NCI-H2196 (cell line): ENCODE results near the gene ARHGAP23.

Experiments used
- DNase-seq: peaks from one replicate; lab custom pipeline; 2025; ENCODE audit not compliant: unreplicated experiment; lab: John Stamatoyannopoulos, UW

Gene ARHGAP23, protein sequence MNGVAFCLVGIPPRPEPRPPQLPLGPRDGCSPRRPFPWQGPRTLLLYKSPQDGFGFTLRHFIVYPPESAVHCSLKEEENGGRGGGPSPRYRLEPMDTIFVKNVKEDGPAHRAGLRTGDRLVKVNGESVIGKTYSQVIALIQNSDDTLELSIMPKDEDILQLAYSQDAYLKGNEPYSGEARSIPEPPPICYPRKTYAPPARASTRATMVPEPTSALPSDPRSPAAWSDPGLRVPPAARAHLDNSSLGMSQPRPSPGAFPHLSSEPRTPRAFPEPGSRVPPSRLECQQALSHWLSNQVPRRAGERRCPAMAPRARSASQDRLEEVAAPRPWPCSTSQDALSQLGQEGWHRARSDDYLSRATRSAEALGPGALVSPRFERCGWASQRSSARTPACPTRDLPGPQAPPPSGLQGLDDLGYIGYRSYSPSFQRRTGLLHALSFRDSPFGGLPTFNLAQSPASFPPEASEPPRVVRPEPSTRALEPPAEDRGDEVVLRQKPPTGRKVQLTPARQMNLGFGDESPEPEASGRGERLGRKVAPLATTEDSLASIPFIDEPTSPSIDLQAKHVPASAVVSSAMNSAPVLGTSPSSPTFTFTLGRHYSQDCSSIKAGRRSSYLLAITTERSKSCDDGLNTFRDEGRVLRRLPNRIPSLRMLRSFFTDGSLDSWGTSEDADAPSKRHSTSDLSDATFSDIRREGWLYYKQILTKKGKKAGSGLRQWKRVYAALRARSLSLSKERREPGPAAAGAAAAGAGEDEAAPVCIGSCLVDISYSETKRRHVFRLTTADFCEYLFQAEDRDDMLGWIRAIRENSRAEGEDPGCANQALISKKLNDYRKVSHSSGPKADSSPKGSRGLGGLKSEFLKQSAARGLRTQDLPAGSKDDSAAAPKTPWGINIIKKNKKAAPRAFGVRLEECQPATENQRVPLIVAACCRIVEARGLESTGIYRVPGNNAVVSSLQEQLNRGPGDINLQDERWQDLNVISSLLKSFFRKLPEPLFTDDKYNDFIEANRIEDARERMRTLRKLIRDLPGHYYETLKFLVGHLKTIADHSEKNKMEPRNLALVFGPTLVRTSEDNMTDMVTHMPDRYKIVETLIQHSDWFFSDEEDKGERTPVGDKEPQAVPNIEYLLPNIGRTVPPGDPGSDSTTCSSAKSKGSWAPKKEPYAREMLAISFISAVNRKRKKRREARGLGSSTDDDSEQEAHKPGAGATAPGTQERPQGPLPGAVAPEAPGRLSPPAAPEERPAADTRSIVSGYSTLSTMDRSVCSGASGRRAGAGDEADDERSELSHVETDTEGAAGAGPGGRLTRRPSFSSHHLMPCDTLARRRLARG (N-terminal part only)

DNA sequence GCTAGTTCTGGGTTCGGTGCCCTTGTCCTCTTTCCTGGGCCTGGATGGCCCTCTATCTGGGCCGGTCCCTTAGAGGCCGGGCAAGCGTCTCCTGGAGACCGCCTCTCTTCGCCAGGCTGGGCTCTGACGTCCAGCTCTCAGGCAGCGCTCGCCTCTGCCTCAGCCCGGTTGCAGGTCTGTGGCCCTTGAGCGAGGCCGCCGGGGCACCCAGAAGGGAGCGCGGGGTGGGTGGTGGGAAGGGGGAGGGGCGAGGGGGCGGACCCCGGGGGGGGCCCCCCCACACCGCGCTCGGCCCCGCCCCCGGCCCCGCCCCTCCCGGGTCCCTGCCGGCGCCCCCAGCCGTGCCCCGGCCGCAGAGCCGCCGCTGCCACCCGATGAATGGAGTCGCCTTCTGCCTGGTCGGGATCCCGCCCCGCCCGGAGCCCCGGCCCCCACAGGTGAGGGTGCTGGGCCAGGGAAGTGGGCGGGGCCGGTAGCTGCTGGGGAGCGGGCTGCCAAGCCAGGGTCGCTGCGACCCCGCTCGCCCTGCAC is at the start of gene ARHGAP23:
ARHGAP23 (plus strand) TSS at position 353 of the 531 bp plus-strand sequence; CDS start at position 375, 22 bp downstream.
- no peak for DNase-seq

DNA sequence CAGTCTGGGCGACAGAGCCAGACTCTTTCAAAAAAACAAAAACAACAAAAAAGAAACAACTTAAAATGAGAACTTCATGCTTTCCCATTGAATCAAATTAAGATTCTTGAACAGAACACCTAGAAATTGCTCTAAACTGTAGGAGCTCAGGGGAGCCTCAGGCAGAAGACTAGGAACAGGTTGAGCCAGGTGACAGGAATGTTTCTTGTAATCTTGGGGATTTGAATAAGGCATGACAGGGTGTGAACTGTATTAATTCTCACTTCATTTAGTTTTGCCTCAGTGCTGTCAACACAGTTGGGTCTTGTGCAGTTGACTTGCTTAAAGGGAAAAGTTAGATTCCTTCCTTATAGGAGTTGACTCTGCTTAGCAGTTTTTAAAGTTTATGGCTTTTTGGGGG is 48.8 kb upstream of the ARHGAP23 start:
- no peak for DNase-seq

DNA sequence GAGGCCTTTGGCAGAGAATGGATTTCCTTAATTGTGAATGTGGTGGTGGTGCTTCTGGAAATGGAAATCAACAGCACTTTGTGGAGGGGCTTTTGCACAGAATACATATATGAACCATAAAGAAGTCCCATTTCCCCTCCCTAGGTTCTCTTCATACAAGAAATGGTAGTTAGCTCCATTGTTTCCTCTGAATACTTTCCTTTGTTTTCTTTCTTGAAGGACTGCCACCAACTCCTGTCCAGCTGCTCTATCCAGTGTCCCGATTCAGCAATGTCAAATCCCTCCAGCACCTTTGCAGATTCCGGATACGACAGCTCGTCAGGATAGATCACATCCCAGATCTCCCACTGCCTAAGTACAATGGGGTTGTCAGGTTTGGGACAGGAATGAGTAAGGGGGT is 33.2 kb upstream of the ARHGAP23 start:
- DNase-seq, result no peak

DNA sequence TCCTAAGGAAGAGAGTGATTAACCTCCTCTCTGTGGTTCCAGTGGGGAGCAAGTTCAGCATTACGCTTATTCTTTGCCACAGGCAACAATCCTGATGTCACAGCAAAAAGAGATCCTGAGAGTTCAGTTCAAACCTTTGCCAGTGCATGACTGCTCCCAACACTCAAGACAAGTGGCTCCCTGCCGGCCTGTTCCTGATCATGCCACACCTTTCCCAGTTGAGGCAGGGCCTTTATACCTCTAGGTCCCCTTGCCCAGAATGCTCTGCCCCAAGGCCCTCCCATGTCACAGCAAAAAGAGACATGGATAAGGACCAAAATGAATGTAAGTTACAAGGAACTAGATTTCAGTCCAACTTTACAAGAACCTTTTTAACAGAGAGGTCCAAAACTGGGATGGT is 31.0 kb upstream of the ARHGAP23 start:
- DNase-seq, result no peak

DNA sequence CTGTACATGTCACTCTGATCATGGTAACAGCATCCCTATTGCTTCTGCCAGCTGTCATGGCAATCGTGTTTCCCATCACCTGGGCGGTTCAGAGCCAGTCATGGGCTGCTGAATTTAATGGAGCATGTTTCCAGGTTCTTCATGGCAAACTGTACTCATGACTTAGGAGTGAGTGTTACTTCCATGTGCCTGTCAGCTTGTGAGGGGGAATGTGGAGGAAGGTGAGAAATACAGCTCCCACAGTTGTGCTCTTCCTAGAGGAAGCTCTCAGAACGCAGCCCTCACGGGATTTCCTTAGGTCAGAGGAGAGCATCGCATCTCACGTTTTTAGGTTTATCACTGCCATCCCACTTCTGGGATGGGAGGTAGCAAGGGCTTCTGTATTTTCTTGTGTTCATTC is 28.0 kb upstream of the ARHGAP23 start:
- DNase-seq, result no peak

DNA sequence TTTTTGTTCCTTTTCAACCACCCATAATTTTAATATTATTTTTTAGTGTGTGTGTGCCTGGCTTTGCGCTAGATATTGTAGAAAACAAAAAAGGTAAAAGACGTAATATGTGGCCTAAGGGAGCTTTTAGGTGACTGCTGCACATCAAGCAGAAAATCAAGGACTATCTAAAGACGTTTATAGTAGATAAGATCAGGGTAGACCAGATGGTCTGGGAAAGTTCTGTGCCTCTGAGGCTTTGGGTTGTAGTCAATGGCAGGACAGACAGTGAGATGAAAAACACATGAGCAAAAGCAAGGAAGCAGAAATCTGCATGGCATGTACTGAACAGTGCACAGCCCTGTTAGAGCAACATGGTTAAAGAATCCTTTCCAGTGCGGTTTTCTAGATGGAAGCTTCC is 26.8 kb upstream of the ARHGAP23 start:
- DNase-seq, result no peak

DNA sequence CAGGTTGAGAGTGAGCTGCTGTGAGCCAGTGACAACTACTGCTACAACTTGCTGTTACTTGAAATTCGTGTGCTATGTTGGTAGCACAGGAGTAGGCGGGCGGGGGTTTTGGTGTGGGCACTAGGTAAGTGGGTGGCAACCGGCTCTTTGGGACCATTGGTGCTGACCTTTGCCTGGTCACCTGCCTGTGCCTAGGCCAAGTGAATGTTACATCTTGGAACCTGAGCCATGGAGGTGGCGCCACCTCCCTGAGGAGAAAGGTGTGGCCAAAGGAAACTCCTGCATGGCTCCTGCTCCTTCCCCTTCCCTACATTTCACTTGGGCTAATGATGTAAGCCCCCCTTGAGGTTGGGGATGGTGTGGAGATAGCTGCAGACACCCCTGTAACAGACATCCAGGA is 25.4 kb upstream of the ARHGAP23 start:
- DNase-seq, result no peak

DNA sequence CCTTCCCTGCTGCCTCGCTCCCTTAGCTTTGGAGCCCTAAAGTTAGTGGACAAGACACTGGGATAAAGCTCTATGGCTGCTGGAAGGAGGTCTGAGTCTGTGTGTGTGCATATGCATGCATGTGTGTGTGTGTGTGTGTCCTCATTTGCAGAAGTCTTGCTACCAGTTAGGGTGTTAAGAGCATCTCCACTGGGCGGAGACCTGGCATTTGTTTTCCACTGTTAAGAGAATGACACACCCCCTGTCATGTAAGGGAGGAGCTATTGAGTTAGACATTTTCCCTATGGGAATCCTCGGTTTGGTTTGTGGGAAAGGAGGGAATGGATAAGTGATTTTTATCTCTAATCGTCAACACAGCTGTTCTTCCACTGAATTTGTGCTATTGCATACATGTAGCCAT is 24.8 kb upstream of the ARHGAP23 start:
- DNase-seq, result no peak

DNA sequence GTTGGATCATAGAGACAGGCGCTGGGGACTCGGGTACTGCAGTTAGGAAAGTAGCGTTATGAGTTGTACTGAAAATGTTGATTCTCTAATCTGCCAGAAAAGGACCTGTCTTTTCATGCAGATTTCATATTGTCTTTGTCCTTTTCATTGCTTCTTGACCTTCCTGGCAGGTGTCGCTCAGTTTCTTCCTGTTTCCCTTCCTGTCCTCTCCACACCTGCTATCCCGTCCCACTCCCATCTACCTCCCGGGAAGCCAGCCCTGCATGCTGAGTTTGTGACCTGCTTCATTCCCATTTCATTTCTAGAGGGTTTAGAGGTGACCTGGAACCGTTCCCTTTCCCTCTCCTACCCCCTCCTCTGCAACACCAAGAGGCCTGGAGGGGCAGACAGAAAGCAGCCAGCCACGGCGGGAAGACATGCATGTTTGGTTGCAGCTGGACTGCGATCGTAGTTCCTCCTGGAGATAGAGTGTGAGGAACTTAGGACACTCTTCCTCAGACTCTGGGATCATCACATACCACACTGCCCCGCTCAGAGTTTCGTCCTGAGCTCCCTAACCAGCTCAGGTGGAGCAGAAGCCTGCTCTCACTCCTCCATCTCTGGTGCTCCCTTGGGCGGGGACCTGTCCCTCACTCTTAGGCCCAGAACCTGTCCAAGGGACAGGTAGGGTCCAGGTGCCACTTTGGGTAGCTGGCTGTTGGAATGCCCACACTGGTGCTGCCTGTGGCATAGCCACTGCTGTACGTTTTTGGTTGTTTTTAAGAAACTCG is 23.9 kb upstream of the ARHGAP23 start:
- DNase-seq, result no peak

DNA sequence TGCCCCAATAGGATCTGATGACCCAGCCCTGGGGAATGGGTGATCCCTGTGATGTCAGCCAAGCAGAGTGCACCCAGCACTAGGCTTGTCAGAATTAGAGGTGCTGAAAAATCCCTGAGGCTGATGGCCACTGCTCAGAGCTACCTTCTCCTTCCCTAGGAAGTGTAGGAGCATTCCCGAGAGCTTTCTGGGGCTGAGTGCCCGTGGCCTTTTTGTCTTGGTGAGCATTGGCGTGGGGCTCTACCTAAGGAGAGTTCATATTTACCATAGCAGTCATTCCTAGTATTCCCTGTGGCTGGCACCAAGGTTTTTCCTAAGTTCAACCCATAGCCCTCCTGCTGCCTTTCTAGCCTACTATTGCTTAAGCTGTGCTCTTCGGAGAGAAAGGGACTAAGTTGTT is 22.6 kb upstream of the ARHGAP23 start:
- DNase-seq, result no peak

DNA sequence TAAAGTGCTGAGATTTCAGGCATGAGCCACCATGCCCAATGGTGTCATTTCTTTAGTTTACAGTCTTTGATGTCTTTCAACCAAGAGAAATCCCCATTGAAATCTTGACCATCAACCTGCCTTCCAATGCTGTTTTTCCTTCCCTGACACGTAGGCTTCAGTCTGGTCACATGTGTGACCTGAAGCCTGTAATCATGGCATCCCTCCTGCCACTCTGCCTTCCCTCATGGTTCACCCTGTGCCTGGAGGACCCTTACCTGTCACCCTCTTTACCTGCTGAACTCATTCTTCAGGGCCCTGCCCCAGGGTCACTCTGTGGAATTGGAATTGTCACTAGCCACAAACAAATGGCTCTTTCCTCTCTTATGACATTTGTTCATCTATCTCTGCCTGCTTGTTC is 18.1 kb upstream of the ARHGAP23 start:
- DNase-seq, result no peak

DNA sequence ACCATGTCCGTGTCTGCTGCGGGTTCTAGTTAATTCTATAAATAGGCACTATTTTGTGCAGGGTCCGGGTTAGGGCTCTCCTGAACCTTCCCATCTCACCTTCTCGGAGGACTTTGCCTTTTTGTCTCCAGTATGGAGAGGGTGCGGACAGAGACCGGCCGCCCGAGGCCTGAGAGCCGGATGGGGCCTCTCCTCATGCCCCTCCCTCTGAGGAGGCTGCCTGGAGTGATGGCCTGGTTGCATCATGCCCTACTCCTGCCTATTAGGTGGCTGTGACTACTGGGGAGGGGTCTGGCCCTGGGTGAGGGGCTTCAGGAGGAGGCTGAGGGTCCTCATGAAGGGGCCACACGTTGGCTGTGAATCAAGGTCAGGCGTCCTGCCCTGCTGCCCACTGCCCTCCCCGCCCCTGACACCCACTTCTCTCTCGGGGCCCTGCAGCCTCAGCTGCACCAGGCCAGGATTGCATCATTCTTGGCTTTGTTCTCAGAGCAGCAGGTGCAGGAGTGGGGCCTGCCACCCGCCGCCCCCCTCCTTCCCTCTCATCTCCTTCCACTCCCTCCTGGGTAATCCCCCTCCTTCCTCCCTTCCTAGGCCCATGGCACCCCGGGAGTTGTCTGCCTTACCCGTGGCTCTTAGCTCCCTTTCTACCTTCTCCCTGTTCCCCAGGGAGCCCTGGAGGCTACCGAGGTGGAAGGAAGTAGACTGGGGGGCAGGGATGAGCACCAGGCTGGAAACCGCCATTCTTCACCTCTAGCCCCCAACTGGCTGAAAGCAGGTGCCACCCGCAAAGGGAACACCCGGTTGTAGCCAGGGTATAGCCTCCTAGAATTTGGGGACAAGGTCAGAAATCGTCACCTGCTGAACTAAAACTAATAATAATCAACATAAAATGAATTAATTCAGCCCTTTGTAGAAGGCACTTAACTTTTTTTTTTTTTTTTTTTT is 12.7 kb upstream of the ARHGAP23 start:
- peak; percentile 73 for DNase-seq

DNA sequence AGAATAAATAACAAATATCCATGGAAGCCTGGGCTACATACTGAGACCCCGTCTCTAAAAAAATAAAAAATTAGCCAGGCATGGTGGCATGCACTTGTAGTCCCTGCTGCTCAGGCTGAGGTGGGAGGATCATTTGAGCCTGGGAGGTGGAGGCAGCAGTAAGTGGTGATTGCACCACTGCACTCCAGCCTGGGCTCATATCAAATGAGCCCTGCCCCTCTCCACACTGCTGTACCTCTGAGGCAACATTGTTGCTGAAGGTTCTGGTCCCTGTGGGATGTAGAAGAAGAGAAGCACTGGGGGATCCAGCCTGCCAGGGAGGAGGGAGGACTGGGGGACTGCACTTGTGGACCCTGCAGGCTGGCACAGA is 11.4 kb upstream of the ARHGAP23 start:
- DNase-seq, result no peak

DNA sequence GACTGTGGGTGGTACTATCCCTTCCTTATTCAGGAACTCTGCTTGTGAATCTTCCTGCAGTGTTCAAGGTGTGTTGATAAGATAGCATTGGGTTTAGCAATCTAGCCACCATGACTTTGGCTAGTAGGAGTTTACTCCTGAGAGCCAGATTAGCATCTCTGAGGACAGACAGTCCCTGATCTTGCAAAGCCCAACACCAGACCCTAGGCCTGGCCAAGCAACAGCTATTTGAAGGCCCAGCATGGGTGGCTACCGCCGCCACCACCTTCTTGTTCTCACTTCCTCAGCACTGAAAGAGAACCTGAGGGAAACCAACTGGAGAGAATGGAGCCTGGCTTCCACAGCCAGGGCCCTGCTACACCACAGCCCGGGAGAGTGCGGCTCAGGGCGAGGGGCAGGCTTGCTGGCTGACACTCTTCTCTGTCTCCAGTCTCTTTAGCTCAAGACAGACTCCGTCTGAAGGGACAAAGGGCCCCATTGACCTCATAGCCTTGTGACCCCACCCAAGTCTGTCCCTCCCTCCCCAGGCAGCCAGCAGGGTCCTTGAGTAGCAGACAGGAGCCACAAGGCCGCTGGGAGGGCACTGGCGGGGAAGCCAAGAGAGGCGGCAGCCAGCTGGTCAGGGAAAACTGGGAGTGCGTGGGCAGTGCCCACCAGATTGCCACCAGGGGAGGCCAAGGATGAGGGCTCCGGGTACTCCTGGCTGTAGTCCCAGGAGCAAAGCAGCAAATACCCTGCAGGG is 10.9 kb upstream of the ARHGAP23 start:
- no peak for DNase-seq

DNA sequence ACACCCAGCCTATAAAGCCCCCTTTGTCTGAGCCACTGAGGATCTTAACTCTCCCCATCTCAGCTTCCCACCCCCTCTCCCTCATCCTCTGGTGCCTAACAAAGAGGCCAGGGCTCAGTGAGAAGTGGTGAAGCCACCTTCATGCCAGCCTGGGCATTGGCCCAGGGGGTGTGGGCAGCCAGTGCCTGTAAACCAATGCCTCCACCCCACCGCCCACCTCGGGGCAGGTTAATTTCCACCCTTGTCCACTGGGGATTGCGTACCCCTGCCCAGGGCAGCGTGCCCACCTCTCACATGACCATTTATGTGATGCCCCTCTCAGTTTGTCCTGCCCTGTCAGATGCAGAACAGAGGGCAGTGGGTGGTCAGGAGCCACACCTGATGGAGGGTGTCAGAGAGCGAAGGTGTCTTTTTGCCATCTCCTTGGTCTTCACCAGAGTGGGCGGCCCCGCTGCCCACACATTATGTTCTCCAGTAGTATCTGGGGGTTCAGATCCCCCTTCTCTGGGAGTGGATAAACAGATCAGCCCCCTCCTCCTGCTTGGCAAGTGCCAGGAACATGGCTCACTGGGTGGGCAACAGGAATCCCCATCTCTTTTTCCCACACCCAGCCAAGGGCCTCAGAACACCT is 10.1 kb upstream of the ARHGAP23 start:
- no peak for DNase-seq

DNA sequence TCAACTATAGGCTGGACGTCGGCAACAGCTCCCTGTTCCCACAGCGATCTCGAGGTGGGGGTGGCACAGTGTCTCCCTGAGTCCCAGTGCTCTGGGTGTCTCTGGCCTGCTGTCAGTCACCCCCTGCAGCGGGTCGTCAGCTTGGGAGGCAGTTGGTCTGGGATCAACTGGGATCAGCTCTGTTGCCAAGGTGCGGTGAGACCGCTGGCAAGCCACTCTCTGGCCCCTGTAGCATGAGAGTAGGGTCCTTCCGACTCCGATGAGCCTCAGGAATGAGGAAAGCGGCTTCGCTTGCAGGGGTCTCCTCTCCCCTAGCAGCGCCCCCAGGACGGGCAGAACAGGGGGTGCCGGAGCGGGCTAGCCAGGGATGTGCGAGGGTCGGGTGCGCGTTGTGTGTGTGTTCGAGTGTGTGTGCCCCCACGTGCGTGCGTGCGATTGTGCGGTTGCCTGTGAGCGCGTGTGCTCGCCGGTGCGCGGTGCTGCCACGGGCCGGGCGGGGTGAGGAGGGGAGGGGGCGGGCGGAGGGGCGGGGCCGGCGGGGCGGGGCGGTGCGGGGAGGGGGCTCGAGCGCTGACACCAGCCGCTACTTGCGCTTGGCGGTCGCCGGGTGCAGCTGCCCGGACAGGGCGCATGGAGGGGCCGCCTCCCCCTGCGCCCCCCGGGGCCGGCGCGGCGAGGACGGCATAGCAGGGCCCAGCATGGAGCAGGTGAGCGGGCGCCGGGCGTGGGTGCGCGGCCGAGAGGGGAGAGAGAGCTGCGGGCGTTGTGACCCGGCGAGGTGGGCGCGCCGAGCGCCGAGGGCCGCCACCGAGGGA is 9.4 kb upstream of the ARHGAP23 start:
- no peak for DNase-seq

DNA sequence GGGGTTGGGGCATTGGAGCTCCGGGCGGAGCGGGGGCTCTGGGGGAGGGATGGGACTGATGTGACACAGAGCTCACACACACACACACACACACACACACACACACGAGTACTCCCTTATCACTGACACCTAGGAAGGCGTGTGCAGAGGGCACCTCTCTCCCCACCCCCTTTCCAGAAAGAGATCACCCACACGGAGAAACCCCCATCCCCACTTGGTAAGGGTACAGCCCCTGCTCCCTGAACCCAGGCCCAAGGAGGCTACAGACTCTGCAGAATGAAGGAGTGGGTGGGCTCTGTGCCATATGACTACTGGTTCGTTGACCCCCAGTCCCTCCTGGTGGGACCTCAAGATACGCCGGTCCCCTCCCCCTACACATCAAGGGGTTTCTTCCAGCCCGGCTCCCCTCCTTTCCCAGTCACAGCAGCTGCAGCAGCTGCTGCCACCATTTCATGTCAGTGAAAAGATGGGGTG is 8.7 kb upstream of the ARHGAP23 start:
- no peak for DNase-seq
